ENCODE data around the gene NECTIN1. TPM values are rescaled to one million over a fixed set of nuclear protein-coding genes. Genes with fewer than 3 reads are reported as not detected.
A peak's percentile ranks its signal among the peaks of the same experiment; 100 is the strongest.

Gene NECTIN1
- total and polyA plus RNA-seq, 5 donors = 5.2 to 14.5 (median 8.1) TPM

- Histone ChIP-seq H3K4me3 (ENCODE audit: low read length) (no peak overlapping the region), H3K4me1 (ENCODE audit: control insufficient read depth, insufficient read depth, low read length) (no peaks in the 10 kb centered on the region), H3K27ac (ENCODE audit: low read length) (no peak overlapping the region), H3K27me3 (ENCODE audit: control insufficient read depth, insufficient read depth) (no peaks in the 10 kb centered on the region), H3K9me3 (ENCODE audit: control insufficient read depth, low read length) (no peaks in the 10 kb centered on the region)
- ATAC-seq (no peak), DNase-seq (no peak)
- intact Hi-C loops (cut with DNase I) = no loop called here
- 87% methylated on average over 14 of the region's 14 CpGs for WGBS
These were observed 11.0 kb downstream of the NECTIN1 start for GRCh38 chr11:119717839-119718534.

GRCh38 chr11:119716582-119717498, 12.2 kb downstream of the NECTIN1 start:
- no peaks in the 10 kb centered on the region for H3K9me3 ChIP-seq (ENCODE audit: control insufficient read depth, low read length)
- 90% methylated on average over 30 of the region's 30 CpGs for WGBS
- no peak overlapping the region for H3K4me3 ChIP-seq (ENCODE audit: low read length)
- no peak overlapping the region for H3K27ac ChIP-seq (ENCODE audit: low read length)
- no peaks in the 10 kb centered on the region for H3K4me1 ChIP-seq (ENCODE audit: control insufficient read depth, insufficient read depth, low read length)
- ATAC-seq = no peak
- no peak for DNase-seq
- intact Hi-C loops (cut with DNase I) = no loop called here
- no peaks in the 10 kb centered on the region for H3K27me3 ChIP-seq (ENCODE audit: control insufficient read depth, insufficient read depth)

- intact Hi-C loops (cut with DNase I) = no loop called here
- WGBS = 85% methylated on average over 6 of the region's 6 CpGs
- no peaks in the 10 kb centered on the region for H3K9me3 ChIP-seq (ENCODE audit: control insufficient read depth, low read length)
These were observed 14.4 kb downstream of the NECTIN1 start for GRCh38 chr11:119714590-119714989.

GRCh38 chr11:119714189-119714588, 14.8 kb downstream of the NECTIN1 start:
- 94% methylated on average over 8 of the region's 8 CpGs for WGBS
- Histone ChIP-seq H3K4me1 (ENCODE audit: control insufficient read depth, insufficient read depth, low read length) (no peaks in the 10 kb centered on the region), H3K27ac (ENCODE audit: low read length) (no peak overlapping the region), H3K27me3 (ENCODE audit: control insufficient read depth, insufficient read depth) (no peaks in the 10 kb centered on the region), H3K4me3 (ENCODE audit: low read length) (no peak overlapping the region), H3K9me3 (ENCODE audit: control insufficient read depth, low read length) (no peaks in the 10 kb centered on the region)
- no peak for ATAC-seq
- intact Hi-C loops (cut with DNase I) = no loop called here
- DNase-seq = no peak

More at GRCh38 chr11:119714590-119714989, 14.4 kb downstream of the NECTIN1 start:
- H3K4me1 ChIP-seq (ENCODE audit: control insufficient read depth, insufficient read depth, low read length) = no peaks in the 10 kb centered on the region
- no peak for ATAC-seq
- H3K27me3 ChIP-seq (ENCODE audit: control insufficient read depth, insufficient read depth) = no peaks in the 10 kb centered on the region
- H3K27ac ChIP-seq (ENCODE audit: low read length) = no peak overlapping the region
- H3K4me3 ChIP-seq (ENCODE audit: low read length) = no peak overlapping the region
- DNase-seq = no peak

GRCh38 chr11:119713359-119714040, 15.5 kb downstream of the NECTIN1 start:
- Histone ChIP-seq H3K4me1 (ENCODE audit: control insufficient read depth, insufficient read depth, low read length) (no peaks in the 10 kb centered on the region), H3K27ac (ENCODE audit: low read length) (no peak overlapping the region), H3K27me3 (ENCODE audit: control insufficient read depth, insufficient read depth) (no peaks in the 10 kb centered on the region), H3K9me3 (ENCODE audit: control insufficient read depth, low read length) (no peaks in the 10 kb centered on the region), H3K4me3 (ENCODE audit: low read length) (no peak overlapping the region)
- WGBS = 82% methylated on average over 9 of the region's 9 CpGs
- DNase-seq = no peak
- no peak for ATAC-seq
- intact Hi-C loops (cut with DNase I) = no loop called here

GRCh38 chr11:119712459-119713358, 16.3 kb downstream of the NECTIN1 start:
- ATAC-seq = no peak
- no peaks in the 10 kb centered on the region for H3K27me3 ChIP-seq (ENCODE audit: control insufficient read depth, insufficient read depth)
- no peak overlapping the region for H3K4me3 ChIP-seq (ENCODE audit: low read length)
- no peak overlapping the region for H3K27ac ChIP-seq (ENCODE audit: low read length)
- intact Hi-C loops (cut with DNase I) = no loop called here
- H3K4me1 ChIP-seq (ENCODE audit: control insufficient read depth, insufficient read depth, low read length) = no peaks in the 10 kb centered on the region
- H3K9me3 ChIP-seq (ENCODE audit: control insufficient read depth, low read length) = no peaks in the 10 kb centered on the region
- 81% methylated on average over 10 of the region's 10 CpGs for WGBS
- DNase-seq = no peak

GRCh38 chr11:119712006-119712405, 17.0 kb downstream of the NECTIN1 start:
- no peaks in the 10 kb centered on the region for H3K9me3 ChIP-seq (ENCODE audit: control insufficient read depth, low read length)
- WGBS = 74% methylated on average over 9 of the region's 9 CpGs

GRCh38 chr11:119711476-119711875, 17.5 kb downstream of the NECTIN1 start:
- DNase-seq (no peak), ATAC-seq (no peak)
- no peak overlapping the region for H3K27ac ChIP-seq (ENCODE audit: low read length)
- H3K4me1 ChIP-seq (ENCODE audit: control insufficient read depth, insufficient read depth, low read length) = no peaks in the 10 kb centered on the region
- H3K9me3 ChIP-seq (ENCODE audit: control insufficient read depth, low read length) = no peaks in the 10 kb centered on the region
- 61% methylated on average over 4 of the region's 4 CpGs for WGBS
- no peaks in the 10 kb centered on the region for H3K27me3 ChIP-seq (ENCODE audit: control insufficient read depth, insufficient read depth)
- no peak overlapping the region for H3K4me3 ChIP-seq (ENCODE audit: low read length)
- intact Hi-C loops (cut with DNase I) = no loop called here

More at GRCh38 chr11:119712006-119712405, 17.0 kb downstream of the NECTIN1 start:
- Histone ChIP-seq H3K27ac (ENCODE audit: low read length) (no peak overlapping the region), H3K27me3 (ENCODE audit: control insufficient read depth, insufficient read depth) (no peaks in the 10 kb centered on the region), H3K4me3 (ENCODE audit: low read length) (no peak overlapping the region), H3K4me1 (ENCODE audit: control insufficient read depth, insufficient read depth, low read length) (no peaks in the 10 kb centered on the region)
- intact Hi-C loops (cut with DNase I) = no loop called here
- DNase-seq (peak in 1 of 3 donors; percentile 21), ATAC-seq (no peak)

GRCh38 chr11:119710417-119710816, 18.6 kb downstream of the NECTIN1 start:
- H3K27ac ChIP-seq (ENCODE audit: low read length) = no peak overlapping the region
- no peaks in the 10 kb centered on the region for H3K9me3 ChIP-seq (ENCODE audit: control insufficient read depth, low read length)
- H3K27me3 ChIP-seq (ENCODE audit: control insufficient read depth, insufficient read depth) = no peaks in the 10 kb centered on the region
- DNase-seq (no peak), ATAC-seq (no peak)
- no peaks in the 10 kb centered on the region for H3K4me1 ChIP-seq (ENCODE audit: control insufficient read depth, insufficient read depth, low read length)
- intact Hi-C loops (cut with DNase I) = no loop called here
- WGBS = 98% methylated on average over 2 of the region's 2 CpGs
- no peak overlapping the region for H3K4me3 ChIP-seq (ENCODE audit: low read length)

GRCh38 chr11:119709638-119710346, 19.2 kb downstream of the NECTIN1 start:
- ATAC-seq (peak; percentile 47 to 60), DNase-seq (peak in 2 of 3 donors; percentile 62 to 77)
- Histone ChIP-seq H3K4me3 (ENCODE audit: low read length) (no peak overlapping the region), H3K27me3 (ENCODE audit: control insufficient read depth, insufficient read depth) (no peaks in the 10 kb centered on the region), H3K9me3 (ENCODE audit: control insufficient read depth, low read length) (no peaks in the 10 kb centered on the region), H3K27ac (ENCODE audit: low read length) (no peak overlapping the region), H3K4me1 (ENCODE audit: control insufficient read depth, insufficient read depth, low read length) (no peaks in the 10 kb centered on the region)
- WGBS = 57% methylated on average over 22 of the region's 22 CpGs
- intact Hi-C loops (cut with DNase I) = no loop called here
